CD4-positive, alpha-beta memory T cell (primary cell): Measurements from ENCODE around the gene TASL. TPM values are rescaled to one million over a fixed set of nuclear protein-coding genes. Genes with fewer than 3 reads are reported as not detected.

Experiments
- CTCF ChIA-PET: fragments of 350-600 bp; sonication (Branson Sonifier 250); formaldehyde crosslinking; loops from one replicate; lab custom pipeline; 2021; ENCODE audit warnings: inconsistent platforms; ENCODE audit not compliant: partially characterized antibody; lab: Charles Lee
- POLR2A ChIA-PET: fragments of 350-600 bp; sonication (Branson Sonifier 250); formaldehyde crosslinking; loops from one replicate; lab custom pipeline; 2021; ENCODE audit not compliant: partially characterized antibody; lab: Charles Lee
- DNase-seq, 5 donors: peaks; one replicate each; pipeline versions ENCODE4 v3.0.0 to v3.0.0-alpha.2; 2020 to 2022; ENCODE audit warnings: mixed read lengths in 1 of 5
- H3K27ac ChIP-seq: one replicate; pipeline ENCODE4 v1.7.0; 2013; ENCODE audit warnings: low read depth, low read length
- H3K27me3 ChIP-seq: 2 replicates; pipeline ENCODE4 v1.7.0; 2013; ENCODE audit warnings: mild to moderate bottlenecking, low read length, moderate library complexity; ENCODE audit not compliant: insufficient read depth
- H3K36me3 ChIP-seq: 2 replicates; pipeline ENCODE4 v1.7.0; 2013; ENCODE audit warnings: mild to moderate bottlenecking, low read length, moderate library complexity; ENCODE audit not compliant: insufficient read depth
- H3K4me1 ChIP-seq: 2 replicates; pipeline ENCODE4 v1.7.0; 2013; ENCODE audit warnings: mild to moderate bottlenecking, low read length, moderate library complexity; ENCODE audit not compliant: insufficient read depth
- H3K4me3 ChIP-seq, 2 donors: one replicate each; pipeline ENCODE4 v1.7.0; 2013; ENCODE audit warnings: low read length in 2 of 2, mild to moderate bottlenecking in 1 of 2
- H3K9me3 ChIP-seq, 2 donors: one replicate each; pipeline ENCODE4 v1.7.0; 2013; ENCODE audit warnings: low read length in 2 of 2, control low read depth in 1 of 2; ENCODE audit not compliant: control insufficient read depth in 1 of 2
- H3K27ac Mint-ChIP-seq, 7 donors: one replicate each; pipeline ENCODE4 v1.8.0; 2020 to 2021; ENCODE audit warnings: mixed read lengths in 7 of 7, mild to moderate bottlenecking in 6 of 7, inconsistent platforms in 3 of 7, moderate library complexity in 3 of 7
- H3K27me3 Mint-ChIP-seq, 2 donors: one replicate each; pipeline ENCODE4 v1.8.0; 2020 to 2021; ENCODE audit warnings: mixed read lengths in 2 of 2
- H3K36me3 Mint-ChIP-seq, 2 donors: one replicate each; pipeline ENCODE4 v1.8.0; 2020 to 2021; ENCODE audit warnings: mixed read lengths in 2 of 2, inconsistent platforms in 1 of 2, mild to moderate bottlenecking in 1 of 2
- H3K4me1 Mint-ChIP-seq, 4 donors: one replicate each; pipeline ENCODE4 v1.8.0; 2020 to 2021; ENCODE audit warnings: mixed read lengths in 4 of 4, mild to moderate bottlenecking in 1 of 4
- H3K4me3 Mint-ChIP-seq, 8 donors: one replicate each; pipeline ENCODE4 v1.8.0; 2020 to 2021; ENCODE audit warnings: mixed read lengths in 8 of 8, mild to moderate bottlenecking in 7 of 8, moderate library complexity in 6 of 8, inconsistent platforms in 3 of 8
- H3K9me3 Mint-ChIP-seq, 8 donors: one replicate each; pipeline ENCODE4 v1.8.0; 2020 to 2021; ENCODE audit warnings: mixed read lengths in 8 of 8, mild to moderate bottlenecking in 5 of 8, inconsistent platforms in 3 of 8, moderate library complexity in 1 of 8
- intact Hi-C: fragments of 100-400 bp; cut with micrococcal nuclease; formaldehyde crosslinking; loops from one replicate; pipeline ENCODE4 v1.15.1; 2023
- polyA plus RNA-seq, 2 donors: library from polyadenylated mRNA; unstranded; fragments of 300-500 nt; fragmentation: Illumina TruSeq; gene quantifications; one replicate each; pipeline ENCODE4 v1.2.3, GENCODE V29; 2021
- total RNA-seq, 2 experiments: library from RNA; stranded (reverse); gene quantifications; one replicate each; pipeline ENCODE4 v1.2.3, GENCODE V29; 2021

The TASL gene
- total and polyA plus RNA-seq, 4 experiments from 2014 or later: 1.7 to 3.7 (median 2.9) TPM

DNA sequence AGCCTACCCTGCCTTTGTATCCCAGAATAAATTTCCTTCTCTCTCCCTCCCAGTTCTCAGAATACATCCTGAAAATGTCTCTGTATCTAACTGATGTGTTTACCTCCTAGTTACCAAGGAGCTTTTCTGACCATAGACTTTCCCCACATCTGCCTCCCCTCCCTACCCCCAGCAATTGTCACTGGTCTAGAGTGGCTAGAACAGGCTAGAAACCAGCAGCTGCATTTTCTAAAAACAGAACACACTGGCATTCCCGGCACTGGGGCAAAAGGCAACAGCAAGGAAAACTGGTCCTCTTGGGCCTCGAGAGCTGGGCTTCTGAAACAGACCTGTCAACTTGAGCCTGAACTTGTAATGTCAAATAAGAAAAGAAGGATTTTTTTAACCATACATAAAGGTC, 16.4 kb downstream of the TASL start:
- POLR2A ChIA-PET: no interaction called here
- no peak overlapping the region for H3K4me3 Mint-ChIP-seq
- H3K9me3 Mint-ChIP-seq: no peaks in the 10 kb centered on the region
- Histone ChIP-seq H3K4me1 (no peaks in the 10 kb centered on the region), H3K9me3 (no peaks in the 10 kb centered on the region), H3K27me3 (no peaks in the 10 kb centered on the region), H3K27ac (no peak overlapping the region), H3K36me3 (no peaks in the 10 kb centered on the region), H3K4me3 (no peak overlapping the region)
- peaks cover 3% of the 10 kb centered on the region in 2 donors for H3K36me3 Mint-ChIP-seq
- no peak overlapping the region for H3K27ac Mint-ChIP-seq
- peaks cover 0 to 2% (median 0%) of the 10 kb centered on the region in 4 donors for H3K4me1 Mint-ChIP-seq
- CTCF ChIA-PET: interaction anchor here (2.6 kb wide), 1 partner anchor 9 kb away, joined by 9 read pairs; no protein-coding TSS in a partner anchor
- DNase-seq: no peak
- H3K27me3 Mint-ChIP-seq: no peaks in the 10 kb centered on the region
- intact Hi-C loops: no loop called here

- no peaks in the 10 kb centered on the region for H3K9me3 ChIP-seq
- H3K36me3 ChIP-seq: no peaks in the 10 kb centered on the region
- CTCF ChIA-PET: no interaction called here
- no peak overlapping the region for H3K27ac ChIP-seq
- POLR2A ChIA-PET: no interaction called here
- Mint-ChIP-seq H3K27me3 (no peaks in the 10 kb centered on the region), H3K4me1 (no peaks in the 10 kb centered on the region), H3K4me3 (no peak overlapping the region), H3K27ac (no peak overlapping the region), H3K36me3 (no peaks in the 10 kb centered on the region), H3K9me3 (peaks cover 0 to 3% (median 0%) of the 10 kb centered on the region in 8 donors)
- no peaks in the 10 kb centered on the region for H3K4me1 ChIP-seq
- DNase-seq: no peak
- intact Hi-C loops: no loop called here
- H3K4me3 ChIP-seq: no peak overlapping the region
- no peaks in the 10 kb centered on the region for H3K27me3 ChIP-seq
Observed at GRCh38 chrX:30538271-30538670, 39.3 kb downstream of the TASL start.

DNA sequence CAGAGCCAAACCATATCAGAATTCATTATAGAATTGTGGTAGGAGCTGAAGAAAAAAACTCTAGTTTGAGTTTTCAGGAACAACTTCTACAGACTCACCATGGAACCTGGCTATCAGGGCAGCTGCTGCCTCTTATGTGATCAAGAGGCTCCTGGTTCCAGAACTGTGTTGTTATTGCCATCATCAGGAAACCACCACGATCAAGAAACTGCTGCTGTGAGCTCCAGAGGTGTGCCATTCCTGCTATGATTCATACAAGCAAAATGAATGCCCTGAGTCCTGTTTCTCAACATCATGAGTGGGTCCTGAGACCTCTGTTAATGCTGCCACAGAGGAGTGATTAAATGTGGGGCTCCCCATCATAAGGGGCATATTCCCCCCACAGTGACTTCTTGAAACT, 43.7 kb downstream of the TASL start:
- peaks cover 0 to 2% of the 10 kb centered on the region in 2 donors for H3K27me3 Mint-ChIP-seq
- H3K36me3 ChIP-seq: no peaks in the 10 kb centered on the region
- POLR2A ChIA-PET: no interaction called here
- H3K27ac Mint-ChIP-seq: no peak overlapping the region
- no peak for DNase-seq
- no peaks in the 10 kb centered on the region for H3K9me3 ChIP-seq
- H3K4me3 ChIP-seq: no peak overlapping the region
- H3K4me3 Mint-ChIP-seq: no peak overlapping the region
- H3K4me1 ChIP-seq: no peaks in the 10 kb centered on the region
- H3K36me3 Mint-ChIP-seq: no peaks in the 10 kb centered on the region
- no peaks in the 10 kb centered on the region for H3K4me1 Mint-ChIP-seq
- no peak overlapping the region for H3K27ac ChIP-seq
- peaks cover 0 to 1% (median 0%) of the 10 kb centered on the region in 8 donors for H3K9me3 Mint-ChIP-seq
- intact Hi-C loops: no loop called here
- CTCF ChIA-PET: no interaction called here
- H3K27me3 ChIP-seq: no peaks in the 10 kb centered on the region

DNA sequence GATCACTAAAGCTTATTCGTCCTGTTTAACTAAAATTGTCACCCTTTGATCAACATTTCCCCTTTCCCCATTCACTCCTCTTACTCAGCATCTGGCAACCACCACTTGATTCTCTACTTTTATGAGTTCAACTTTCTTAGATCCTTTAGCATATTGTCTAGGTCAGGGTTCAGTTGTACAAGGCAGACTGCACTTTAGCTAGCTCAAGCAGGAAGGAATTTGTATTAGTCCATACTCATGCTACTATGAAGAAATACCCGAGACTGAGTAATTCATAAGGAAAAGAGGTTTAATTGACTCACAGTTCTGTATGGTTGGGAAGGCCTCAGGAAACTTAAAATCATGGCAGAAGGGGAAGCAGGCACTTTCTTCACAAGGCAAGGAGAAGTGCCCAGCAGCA, 44.3 kb downstream of the TASL start:
- intact Hi-C loops: no loop called here
- H3K4me3 Mint-ChIP-seq: no peak overlapping the region
- ChIA-PET CTCF (no interaction called here), POLR2A (no interaction called here)
- H3K9me3 Mint-ChIP-seq: no peaks in the 10 kb centered on the region
- H3K27ac Mint-ChIP-seq: no peak overlapping the region
- H3K4me3 ChIP-seq: no peak overlapping the region
- no peaks in the 10 kb centered on the region for H3K4me1 Mint-ChIP-seq
- no peaks in the 10 kb centered on the region for H3K27me3 ChIP-seq
- H3K4me1 ChIP-seq: no peaks in the 10 kb centered on the region
- no peaks in the 10 kb centered on the region for H3K9me3 ChIP-seq
- no peaks in the 10 kb centered on the region for H3K36me3 Mint-ChIP-seq
- no peaks in the 10 kb centered on the region for H3K36me3 ChIP-seq
- no peak for DNase-seq
- H3K27ac ChIP-seq: no peak overlapping the region
- peaks cover 0 to 2% of the 10 kb centered on the region in 2 donors for H3K27me3 Mint-ChIP-seq

GRCh38 chrX:30530606-30531005, 47.0 kb downstream of the TASL start:
- no peak overlapping the region for H3K27ac Mint-ChIP-seq
- H3K27me3 Mint-ChIP-seq: peaks cover 0 to 2% of the 10 kb centered on the region in 2 donors
- Histone ChIP-seq H3K4me3 (no peak overlapping the region), H3K27ac (no peak overlapping the region), H3K27me3 (no peaks in the 10 kb centered on the region), H3K4me1 (no peaks in the 10 kb centered on the region), H3K9me3 (no peaks in the 10 kb centered on the region), H3K36me3 (no peaks in the 10 kb centered on the region)
- H3K36me3 Mint-ChIP-seq: no peaks in the 10 kb centered on the region
- ChIA-PET CTCF (no interaction called here), POLR2A (no interaction called here)
- no peak overlapping the region for H3K4me3 Mint-ChIP-seq
- no peak for DNase-seq
- intact Hi-C loops: no loop called here
- H3K9me3 Mint-ChIP-seq: peaks cover 0 to 3% (median 0%) of the 10 kb centered on the region in 8 donors
- no peaks in the 10 kb centered on the region for H3K4me1 Mint-ChIP-seq

DNA sequence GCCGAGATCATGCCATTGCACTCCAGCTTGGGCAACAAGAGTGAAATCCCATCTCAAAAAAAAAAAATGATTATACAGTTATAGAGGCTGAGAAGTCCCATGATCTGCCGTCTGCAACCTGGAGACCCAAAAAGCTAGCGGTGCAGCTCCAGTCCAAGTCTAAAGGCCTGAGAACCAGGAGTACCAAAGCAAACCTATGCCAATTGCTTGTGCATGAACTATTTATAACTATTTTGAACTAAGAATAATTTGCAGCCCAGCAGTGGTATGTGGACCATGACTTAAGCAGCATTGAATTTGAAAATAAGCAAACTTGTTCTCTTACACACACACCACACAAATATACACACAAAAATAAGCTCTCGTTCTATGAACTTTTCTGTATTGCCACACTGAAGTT, 51.8 kb downstream of the TASL start:
- H3K36me3 ChIP-seq: no peaks in the 10 kb centered on the region
- Mint-ChIP-seq H3K9me3 (peaks cover 0 to 5% (median 0%) of the 10 kb centered on the region in 8 donors), H3K4me1 (no peaks in the 10 kb centered on the region), H3K4me3 (no peak overlapping the region), H3K27me3 (peaks cover 0 to 4% of the 10 kb centered on the region in 2 donors), H3K27ac (no peak overlapping the region), H3K36me3 (no peaks in the 10 kb centered on the region)
- intact Hi-C loops: no loop called here
- POLR2A ChIA-PET: no interaction called here
- H3K4me3 ChIP-seq: no peak overlapping the region
- DNase-seq: no peak
- H3K27ac ChIP-seq: no peak overlapping the region
- no peaks in the 10 kb centered on the region for H3K27me3 ChIP-seq
- no peaks in the 10 kb centered on the region for H3K9me3 ChIP-seq
- CTCF ChIA-PET: no interaction called here
- no peaks in the 10 kb centered on the region for H3K4me1 ChIP-seq

DNA sequence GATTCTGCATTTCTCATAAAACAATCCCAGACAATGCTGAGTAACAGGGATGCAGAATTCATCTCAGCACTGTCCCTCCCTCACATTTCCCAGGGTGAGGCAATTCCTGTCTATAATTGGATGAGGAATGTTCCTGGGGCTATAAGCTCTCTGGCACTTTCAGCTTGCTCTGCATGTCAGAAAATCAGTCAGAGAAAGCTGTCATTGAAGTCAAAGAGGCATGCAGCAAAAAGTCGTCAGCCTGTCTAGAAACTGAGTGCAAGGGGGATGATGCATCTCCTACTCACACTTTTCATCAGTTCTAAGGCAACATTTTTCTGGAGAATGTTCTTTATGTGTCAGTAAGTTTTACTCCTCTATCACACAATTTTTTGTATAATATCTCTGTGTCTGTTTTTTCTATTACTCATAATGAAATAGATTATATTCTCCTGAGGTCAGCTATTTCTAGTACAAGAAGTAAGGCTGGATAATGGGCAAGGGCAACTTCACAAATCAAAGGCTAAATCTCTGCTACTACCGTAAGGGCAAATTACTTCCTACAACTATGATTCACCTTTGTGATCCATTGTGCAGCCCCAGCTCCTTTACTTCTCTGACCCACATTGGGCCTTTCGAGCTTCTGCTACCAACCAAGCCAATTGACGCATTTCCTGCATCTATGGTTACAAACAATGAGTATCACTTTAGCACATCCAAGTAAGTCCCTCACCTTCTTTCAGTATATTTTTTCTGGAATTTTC, 56.0 kb downstream of the TASL start:
- no peak overlapping the region for H3K27ac ChIP-seq
- Mint-ChIP-seq H3K27ac (no peak overlapping the region), H3K9me3 (peaks cover 0 to 2% (median 0%) of the 10 kb centered on the region in 8 donors), H3K36me3 (no peaks in the 10 kb centered on the region), H3K27me3 (peaks cover 0 to 2% of the 10 kb centered on the region in 2 donors), H3K4me3 (no peak overlapping the region), H3K4me1 (no peaks in the 10 kb centered on the region)
- DNase-seq: no peak
- no peaks in the 10 kb centered on the region for H3K27me3 ChIP-seq
- H3K4me1 ChIP-seq: no peaks in the 10 kb centered on the region
- ChIA-PET CTCF (no interaction called here), POLR2A (no interaction called here)
- no peaks in the 10 kb centered on the region for H3K36me3 ChIP-seq
- intact Hi-C loops: no loop called here
- H3K9me3 ChIP-seq: no peaks in the 10 kb centered on the region
- H3K4me3 ChIP-seq: no peak overlapping the region
